K562 (cell line): Measurements from ENCODE around the gene MICAL1. TPM values are rescaled to one million over a fixed set of nuclear protein-coding genes. Genes with fewer than 3 reads are reported as not detected.

Experiments used
- ATAC-seq: fragments of 200-7000 bp; cut with Tn5 transposase; 3 replicates; pipeline ENCODE4 v1.9.1; 2020; ENCODE audit warnings: moderate library complexity
- BruUV-seq: library from RNA; stranded (reverse); fragments of 400-500 nt; replicated peaks from 2 replicates; lab custom pipeline; 2021; lab: Mats Ljungman, UMichigan
- CTCF ChIA-PET: fragments of 300-600 bp; formaldehyde crosslinking; extraction: SDS; loops from one replicate; lab custom pipeline; 2021; ENCODE audit warnings: low intra/inter-chr PET ratio; lab: Yijun Ruan, JAX
- POLR2A ChIA-PET: fragments of 300-600, 350-650 bp; sonication (Branson Sonifier 250); formaldehyde crosslinking; extraction: SDS; loops from one replicate; lab custom pipeline; 2021; ENCODE audit warnings: antibody characterized with exemption, inconsistent platforms; lab: Yijun Ruan, JAX
- DNase-seq, 4 experiments: peaks; one replicate each; pipeline versions ENCODE4 v3.0.0 to v3.0.0-alpha.2; 2011 to 2018; ENCODE audit warnings: low spot score in 3 of 4, mixed read lengths in 3 of 4; ENCODE audit errors: extremely low read depth in 1 of 4
- FAIRE-seq: peaks from 2 replicates; lab custom pipeline; 2011; peaks lifted over from hg19 to GRCh38; lab: Jason Lieb, UNC
- H2AFZ ChIP-seq: 2 replicates; pipeline ENCODE4 v1.6.0; 2011; ENCODE audit warnings: low read depth, low read length, control low read depth, inconsistent platforms
- H3K27ac ChIP-seq: fragments of 200-600 bp; 3 replicates; pipeline ENCODE4 v1.8.0; 2011; ENCODE audit warnings: low read depth, mild to moderate bottlenecking, control low read depth, inconsistent platforms, low read length, moderate library complexity, mixed read lengths; ENCODE audit errors: extremely low read depth
- H3K27me3 ChIP-seq, 2 experiments: fragments of 300-600 bp in 1 of 2; 2 replicates in 1 of 2; 3 replicates in 1 of 2; pipeline versions ENCODE4 v1.6.0 to v1.8.0; 2011; ENCODE audit warnings: inconsistent platforms in 2 of 2, low read length in 2 of 2, mild to moderate bottlenecking in 1 of 2, mixed read lengths in 1 of 2, moderate library complexity in 1 of 2; ENCODE audit not compliant: control insufficient read depth in 2 of 2, insufficient read depth in 2 of 2
- H3K36me3 ChIP-seq: fragments of 300-600 bp; 3 replicates; pipeline ENCODE4 v1.8.0; 2011; ENCODE audit warnings: mild to moderate bottlenecking, low read length, inconsistent platforms; ENCODE audit not compliant: control insufficient read depth, insufficient read depth
- H3K4me1 ChIP-seq, 2 experiments: fragments of 200-600 bp in 1 of 2; replicated peaks in 1 of 2; 2 replicates in 1 of 2; 3 replicates in 1 of 2; pipeline versions ENCODE4 v1.5.1 to v1.8.0; 2011; ENCODE audit warnings: inconsistent platforms in 2 of 2, low read length in 2 of 2, mild to moderate bottlenecking in 1 of 2, mixed read lengths in 1 of 2, moderate library complexity in 1 of 2; ENCODE audit not compliant: control insufficient read depth in 2 of 2, insufficient read depth in 2 of 2
- H3K4me2 ChIP-seq: 2 replicates; pipeline ENCODE4 v1.6.1; 2011; ENCODE audit warnings: low read length, control low read depth, inconsistent platforms, mixed read lengths; ENCODE audit not compliant: insufficient read depth
- H3K4me3 ChIP-seq: fragments of 200-600 bp; sonication (generic), shearing (Covaris generic); 2 replicates; pipeline ENCODE4 v1.5.1; 2016; ENCODE audit warnings: control low read depth, inconsistent platforms
- H3K79me2 ChIP-seq: fragments of 200-600 bp; 3 replicates; pipeline ENCODE4 v1.8.0; 2011; ENCODE audit warnings: low read length, inconsistent platforms; ENCODE audit not compliant: control insufficient read depth, insufficient read depth
- H3K9ac ChIP-seq, 2 experiments: 2 replicates each; pipeline versions ENCODE4 v1.6.0 to v1.6.1; 2011; ENCODE audit warnings: low read depth in 2 of 2, low read length in 2 of 2, control low read depth in 1 of 2, inconsistent platforms in 1 of 2, mild to moderate bottlenecking in 1 of 2, mixed read lengths in 1 of 2; ENCODE audit not compliant: insufficient read depth in 1 of 2
- H3K9me1 ChIP-seq: one replicate; pipeline ENCODE4 v1.6.0; 2011; ENCODE audit warnings: inconsistent platforms, mild to moderate bottlenecking, low read length, moderate library complexity; ENCODE audit not compliant: control insufficient read depth, insufficient read depth
- H3K9me3 ChIP-seq: replicated peaks from 2 replicates; pipeline ENCODE4 v1.5.1; 2011; ENCODE audit warnings: low read depth, low read length, inconsistent platforms; ENCODE audit not compliant: control insufficient read depth, insufficient read depth
- H4K20me1 ChIP-seq: replicated peaks from 2 replicates; pipeline ENCODE4 v1.6.1; 2011; ENCODE audit warnings: low read length, inconsistent platforms, mixed read lengths; ENCODE audit not compliant: control insufficient read depth, insufficient read depth
- ATF2 ChIP-seq: sonication (generic); formaldehyde crosslinking; IDR thresholded peaks from 2 replicates; pipeline ENCODE4 v1.8.1; 2022; ENCODE audit warnings: missing genetic modification reagents
- BCL6 ChIP-seq: fragments of 250-450 bp; sonication (Bioruptor Pico); IDR thresholded peaks from 2 replicates; pipeline ENCODE4 v1.4.0; 2020
- BRF1 ChIP-seq: IDR thresholded peaks from 3 replicates; pipeline ENCODE4 v1.6.1; 2011; ENCODE audit warnings: borderline replicate concordance, mild to moderate bottlenecking; ENCODE audit not compliant: insufficient read length; ENCODE audit errors: extremely low read depth
- E2F4 ChIP-seq: sonication (generic); formaldehyde crosslinking; IDR thresholded peaks from 2 replicates; pipeline ENCODE4 v1.8.0; 2022; ENCODE audit warnings: mild to moderate bottlenecking, low read depth, missing genetic modification reagents
- EP400 ChIP-seq: fragments of 450-650 bp; IDR thresholded peaks from 2 replicates; pipeline ENCODE4 v1.6.1; 2017; ENCODE audit warnings: antibody characterized with exemption, mild to moderate bottlenecking, moderate library complexity
- HDGF ChIP-seq: fragments of 450-650 bp; IDR thresholded peaks from 2 replicates; pipeline ENCODE4 v1.6.1; 2016
- KDM5B ChIP-seq: fragments of 200-600 bp; sonication (generic); IDR thresholded peaks from 2 replicates; pipeline ENCODE4 v1.6.1; 2012; ENCODE audit warnings: low read depth, mild to moderate bottlenecking, moderate library complexity, low read length, control low read depth, inconsistent platforms; ENCODE audit not compliant: insufficient replicate concordance
- NR2C1 ChIP-seq, 2 experiments: fragments of 450-650 bp; IDR thresholded peaks; 2 replicates each; pipeline ENCODE4 v1.6.1; 2017; ENCODE audit warnings: mild to moderate bottlenecking in 2 of 2, antibody characterized with exemption in 1 of 2, inconsistent platforms in 1 of 2, missing compliant biosample characterization in 1 of 2, missing genetic modification characterization in 1 of 2
- POLR2AphosphoS5 ChIP-seq: IDR thresholded peaks from 2 replicates; pipeline ENCODE4 v1.6.1; 2011; ENCODE audit warnings: mild to moderate bottlenecking, low read depth, low read length, moderate library complexity; ENCODE audit not compliant: control insufficient read depth, insufficient read depth
- SP2 ChIP-seq: IDR thresholded peaks from 2 replicates; pipeline ENCODE4 v1.6.1; 2011; ENCODE audit warnings: mild to moderate bottlenecking, low read depth, low read length, moderate library complexity; ENCODE audit not compliant: poor library complexity, severe bottlenecking; ENCODE audit errors: extremely low read depth
- ZNF444 ChIP-seq: fragments of 250-450 bp; sonication (Bioruptor Pico); IDR thresholded peaks from 2 replicates; pipeline ENCODE4 v1.4.0; 2020; ENCODE audit warnings: mild to moderate bottlenecking, moderate library complexity
- ZNF717 ChIP-seq: fragments of 250-450 bp; sonication (Bioruptor Pico); IDR thresholded peaks from 2 replicates; pipeline ENCODE4 v1.5.0; 2021
- WGBS: fragments of 100-300 bp; shearing (Covaris generic); methylation state at CpG from one replicate; pipeline ENCODE4 v1.1.6; 2016; ENCODE audit warnings: low coverage, mixed read lengths; ENCODE audit not compliant: insufficient coverage; ENCODE audit errors: missing lambda C conversion rate; 5-methylcytosine and 5-hydroxymethylcytosine counted together
- in situ Hi-C: fragments of 300-500 bp; cut with MboI; formaldehyde crosslinking; loops from 4 replicates; pipeline ENCODE4 v1.15.0; 2018; ENCODE audit warnings: inconsistent platforms, mixed read lengths
- intact Hi-C: fragments of 100-400 bp; cut with micrococcal nuclease; formaldehyde crosslinking; loops from 2 replicates; pipeline ENCODE4 v1.14.2; 2022
- polyA plus RNA-seq, 8 experiments: library from polyadenylated mRNA; depleted of rRNA in 4 of 8; stranded (reverse) in 5 of 8; unstranded in 3 of 8; fragments of >200 nt; fragmentation: Nextera tagmentation in 2 of 8; fragmentation: Illumina TruSeq in 1 of 8; extraction: Ambion mirVana in 2 of 8; extraction: Trizol in 1 of 8; gene quantifications; 2 replicates each; pipeline versions ENCODE4 v1.2.1 to v1.2.3, GENCODE V29; 2011 to 2014; ENCODE audit warnings: inconsistent platforms in 1 of 8, missing spikeins in 1 of 8
- total RNA-seq, 7 experiments: library from RNA; depleted of rRNA in 6 of 7; stranded (reverse); fragments of >200 nt in 6 of 7; fragmentation: Illumina TruSeq in 2 of 7; extraction: Trizol in 2 of 7; gene quantifications; 2 replicates each; pipeline versions ENCODE4 v1.2.1 to v1.2.3, GENCODE V29; 2011 to 2021; ENCODE audit warnings: low replicate concordance in 1 of 7

The MICAL1 gene
- total and polyA plus RNA-seq, 9 of the 15 experiments (the other 6 are each of a cell fraction or from before 2014, with no cell fraction given), result 0.07 to 15.2 (median 7.0) TPM

GRCh38 chr6:109471105-109471810, 15.7 kb upstream of the MICAL1 start:
- CTCF ChIA-PET, result no interaction called here
- FAIRE-seq, result no peak
- H3K9ac ChIP-seq, result no peak overlapping the region

GRCh38 chr6:109469591-109470189, 14.1 kb upstream of the MICAL1 start:
- intact Hi-C loops, result no loop called here
- Histone ChIP-seq H3K9ac (no peak overlapping the region), H3K4me3 (no peak overlapping the region), H3K27ac (no peak overlapping the region), H3K9me3 (no peaks in the 10 kb centered on the region), H3K4me1 (no peaks in the 10 kb centered on the region), H2AFZ (no peak overlapping the region), H3K36me3 (peaks cover 97% of the 10 kb centered on the region), H3K4me2 (no peak overlapping the region), H4K20me1 (no peaks in the 10 kb centered on the region), H3K9me1 (peaks cover 3% of the 10 kb centered on the region), H3K79me2 (0 out of 3 replicates have a peak, but pooled peaks cover 3% of the 10 kb centered on the region), H3K27me3 (no peaks in the 10 kb centered on the region)
- 87% methylated on average over 5 of the region's 5 CpGs for WGBS
- TF ChIP-seq ATF2 (CRISPR knock-in tag) (no peak), SP2 (no peak), HDGF (no peak), POLR2AphosphoS5 (no peak), EP400 (no peak), E2F4 (CRISPR knock-in tag) (no peak), ZNF444 (CRISPR knock-in tag) (no peak), KDM5B (no peak), BRF1 (no peak)
- DNase-seq (no peak), FAIRE-seq (no peak), ATAC-seq (no peak)
- BruUV-seq, result no TSS peak
- CTCF ChIA-PET, result no interaction called here
- POLR2A ChIA-PET, result interaction anchor here (0.5 to 1.5 kb wide), 5 partner anchors 9 to 29 kb away, joined by 3 to 6 read pairs (median 3); partner anchors contain the start of genes PPIL6, SMPD2 and ZBTB24
- in situ Hi-C loops, result no loop called here

More at GRCh38 chr6:109471105-109471810, 15.7 kb upstream of the MICAL1 start:
- POLR2A ChIA-PET, result interaction anchor here (1.4 to 1.7 kb wide), 2 partner anchors 11 to 87 kb away, joined by 3 to 5 read pairs; no protein-coding TSS in a partner anchor
- TF ChIP-seq NR2C1 (IDR thresholded peaks at IDR 0.05) (no peak), NR2C1 (tag; IDR thresholded peaks at IDR 0.05) (0 out of 2 replicates have a peak, but pooled peaks have one; percentile 20), BCL6 (CRISPR knock-in tag) (no peak), ZNF717 (CRISPR knock-in tag) (no peak)
- intact Hi-C loops, result no loop called here
- no peak for DNase-seq
- Histone ChIP-seq H3K4me2 (no peak overlapping the region), H3K27me3 (no peaks in the 10 kb centered on the region), H3K36me3 (peaks cover 97% of the 10 kb centered on the region), H3K4me1 (no peaks in the 10 kb centered on the region), H3K4me3 (no peak overlapping the region), H3K27ac (no peak overlapping the region), H3K9me1 (peaks cover 3% of the 10 kb centered on the region), H3K79me2 (0 out of 3 replicates have a peak, but pooled peaks cover under 1% of the 10 kb centered on the region), H3K9me3 (no peaks in the 10 kb centered on the region), H2AFZ (no peak overlapping the region), H4K20me1 (no peaks in the 10 kb centered on the region)
- in situ Hi-C loops, result no loop called here
- 69% methylated on average over 5 of the region's 5 CpGs for whole genome bisulfite sequencing
- no peak for ATAC-seq
- no TSS peak for BruUV-seq
